GM19395 (cell line): ENCODE measurements around the gene RFFL.
A peak's percentile ranks its signal among the peaks of the same experiment; 100 is the strongest.
"Not testable (repeated sequence)": the region's sequence is repeated elsewhere in the genome, so short reads cannot be mapped to it uniquely, and the experiment has no call there.

Source experiments
- ATAC-seq: cut with Tn5 transposase; IDR thresholded peaks from one replicate; pipeline ENCODE4 v1.9.1; 2021; ENCODE audit warnings: mild to moderate bottlenecking, moderate library complexity; ENCODE audit not compliant: unreplicated experiment

Gene RFFL

DNA sequence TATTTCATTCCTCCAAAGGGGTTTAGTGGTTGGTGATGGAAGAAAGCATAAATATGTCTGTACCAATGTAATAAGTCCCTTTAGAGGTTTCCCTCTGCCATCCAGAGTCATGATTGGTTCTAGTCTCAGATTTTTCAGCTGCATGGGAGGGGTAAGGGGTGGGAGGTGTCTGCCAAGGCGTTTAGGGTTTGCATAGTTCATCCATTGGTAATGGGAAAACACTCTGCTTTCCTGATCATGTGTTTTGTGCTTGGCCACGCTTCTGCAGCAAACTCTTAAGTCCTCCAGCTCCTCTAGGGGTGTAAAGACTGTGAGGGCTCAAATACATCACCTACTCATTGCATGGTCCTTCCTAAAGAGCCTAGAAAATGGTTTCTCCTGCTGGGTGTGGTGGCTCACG lies 53.4 kb downstream of the RFFL start:
- no peak for ATAC-seq

- ATAC-seq, result no peak
Observed at GRCh38 chr17:35006961-35007360, 56.5 kb downstream of the RFFL start.

DNA sequence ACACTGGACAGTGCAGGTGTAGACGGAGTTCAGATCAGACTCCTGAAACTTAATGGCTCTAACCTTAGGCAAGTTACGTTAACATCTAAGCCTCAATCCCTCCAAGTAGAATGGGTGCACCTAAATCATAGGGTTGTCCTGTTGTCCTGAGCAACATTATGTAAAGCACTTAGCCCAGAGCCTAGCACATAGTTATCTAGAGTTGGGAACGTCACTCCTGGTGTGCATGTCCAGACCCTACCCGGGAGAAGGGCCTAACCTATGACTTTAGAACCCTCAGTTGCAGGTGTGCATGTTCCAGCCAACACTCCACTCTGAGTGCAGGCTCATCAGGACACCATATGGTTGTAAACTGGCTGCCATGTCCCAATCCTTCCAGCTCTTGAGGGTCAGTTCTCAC lies 57.2 kb downstream of the RFFL start:
- no peak for ATAC-seq

- ATAC-seq, result no peak
Observed at GRCh38 chr17:35003778-35004177, 59.7 kb downstream of the RFFL start.

- ATAC-seq, result no peak
Observed at GRCh38 chr17:35002876-35003551, 60.5 kb downstream of the RFFL start.

DNA sequence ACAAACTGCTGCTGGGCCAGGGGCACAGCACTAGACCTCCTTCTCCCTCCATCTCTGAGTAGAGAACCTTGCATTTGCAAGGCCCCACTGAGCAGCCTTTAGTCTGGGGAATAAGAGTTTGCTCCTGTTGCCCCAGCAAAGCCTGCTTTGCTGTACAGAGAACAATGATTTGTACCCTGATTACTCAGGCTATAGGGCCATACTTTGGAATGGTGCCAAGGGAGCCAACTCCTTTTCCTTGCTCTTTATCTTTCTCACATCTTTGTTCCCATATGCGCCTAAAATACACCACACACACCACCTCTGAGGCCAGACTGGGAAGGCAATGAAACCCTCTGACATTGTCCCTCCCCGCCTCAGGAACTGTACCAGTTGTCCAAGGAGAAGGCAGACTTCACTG lies 62.0 kb downstream of the RFFL start:
- no peak for ATAC-seq

DNA sequence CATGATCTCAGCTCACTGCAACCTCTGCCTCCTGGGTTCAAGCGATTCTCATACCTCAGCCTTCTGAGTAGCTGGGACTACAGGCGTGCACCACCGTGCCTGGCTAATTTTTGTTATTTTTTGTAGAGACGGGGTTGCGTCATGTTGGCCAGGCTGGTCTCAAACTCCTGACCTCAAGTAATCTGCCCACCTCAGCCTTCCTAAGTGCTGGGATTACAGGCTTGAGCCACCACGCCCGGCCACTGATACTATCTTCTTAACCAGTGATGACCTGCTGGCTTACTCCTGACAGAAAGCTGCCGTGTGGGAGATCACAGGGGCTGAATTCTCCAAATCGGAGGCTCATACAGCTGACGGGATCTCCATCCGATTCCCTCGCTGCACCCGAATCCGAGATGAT lies 62.5 kb downstream of the RFFL start:
- not testable (repeated sequence) for ATAC-seq

DNA sequence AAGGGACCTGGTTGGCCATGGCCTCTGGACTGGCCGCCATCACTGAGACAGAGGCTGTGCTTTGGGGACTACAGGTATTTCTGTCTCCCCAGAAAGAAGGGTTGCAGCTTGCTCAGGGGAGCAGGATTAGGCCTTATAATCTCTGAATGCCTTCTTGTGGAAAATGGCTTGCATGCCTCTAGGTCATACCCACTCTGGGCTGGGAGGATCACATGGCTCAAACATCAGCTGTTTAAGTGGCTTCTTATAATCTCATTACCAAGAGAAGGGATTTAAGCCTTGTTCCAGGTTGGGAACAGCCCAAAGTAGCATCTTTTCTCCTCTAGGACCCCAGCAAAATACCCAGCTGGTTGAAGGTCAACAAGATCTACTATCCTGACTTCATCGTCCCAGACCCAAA lies 64.1 kb downstream of the RFFL start:
- ATAC-seq, result no peak

GRCh38 chr17:34998205-34998604 lies 65.3 kb downstream of the RFFL start:
- ATAC-seq, result peak; percentile 49

GRCh38 chr17:34997355-34997862 lies 66.1 kb downstream of the RFFL start:
- no peak for ATAC-seq

DNA sequence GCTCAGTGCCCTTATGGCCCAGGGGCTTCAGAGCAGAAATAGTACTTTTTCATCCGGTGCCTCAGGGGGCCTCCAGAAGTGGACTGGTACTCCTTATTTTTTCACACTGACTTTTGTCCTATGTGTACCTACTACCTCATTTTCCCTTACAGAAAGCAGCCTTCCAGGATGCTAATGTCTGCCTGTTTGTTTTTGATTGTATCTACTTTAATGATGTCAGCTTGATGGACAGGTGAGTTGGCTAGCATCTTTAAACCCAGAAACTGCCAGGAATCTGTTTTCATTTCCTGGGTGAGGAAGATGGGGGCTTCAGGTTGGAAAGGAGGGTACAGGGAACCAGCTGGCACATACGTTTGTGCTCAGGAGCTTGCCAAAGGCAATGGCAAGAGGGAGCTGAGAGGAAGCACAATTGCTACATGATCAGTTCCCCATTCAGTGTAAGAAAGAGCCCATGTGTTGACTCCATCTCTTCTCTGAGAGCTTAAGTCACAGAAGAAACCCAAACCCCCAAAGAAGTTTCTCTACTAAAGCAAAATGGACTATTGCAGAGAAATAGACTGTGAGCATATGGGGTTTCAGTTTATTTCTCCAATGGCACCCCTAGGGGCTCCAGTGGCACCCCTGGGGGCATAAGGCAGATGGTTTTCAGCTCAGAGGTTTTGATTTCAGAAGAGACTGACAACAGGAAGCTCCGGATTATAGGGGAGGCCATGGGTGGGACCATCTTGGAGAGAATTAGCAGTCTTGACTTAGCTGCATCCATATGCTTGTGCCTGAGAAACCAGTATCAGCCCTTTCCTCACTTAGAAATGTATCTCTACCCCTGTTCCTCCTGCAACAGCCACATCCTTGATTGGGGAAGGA lies 66.9 kb downstream of the RFFL start:
- ATAC-seq, result no peak

- no peak for ATAC-seq
Observed at GRCh38 chr17:34993031-34993430, 70.5 kb downstream of the RFFL start.

- ATAC-seq, result no peak
Observed at GRCh38 chr17:34991606-34992005, 71.9 kb downstream of the RFFL start.

GRCh38 chr17:34990921-34991365 lies 72.6 kb downstream of the RFFL start:
- ATAC-seq, result no peak

GRCh38 chr17:34989473-34989872 lies 74.0 kb downstream of the RFFL start:
- no peak for ATAC-seq

DNA sequence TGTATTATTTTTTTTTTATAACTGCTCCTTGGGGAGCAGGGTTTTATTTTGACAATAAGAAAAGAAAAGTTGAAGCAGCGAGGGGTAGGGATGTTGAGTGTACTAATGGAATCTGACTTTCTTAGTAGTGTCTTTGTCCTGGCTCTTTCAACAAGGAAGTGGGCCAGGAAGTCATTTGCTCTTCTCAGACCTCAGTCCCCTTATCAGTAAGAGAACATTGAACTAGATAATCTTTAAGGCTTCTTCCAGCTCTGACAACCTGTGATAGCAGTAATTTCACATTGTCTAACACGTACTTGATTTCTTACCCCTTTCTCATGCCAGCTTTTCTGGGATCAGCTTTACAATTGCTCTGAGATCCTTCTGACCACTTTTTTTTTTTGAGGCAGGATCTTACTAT lies 74.9 kb downstream of the RFFL start:
- ATAC-seq, result no peak

GRCh38 chr17:34987232-34987631 lies 76.3 kb downstream of the RFFL start:
- no peak for ATAC-seq

- no peak for ATAC-seq
Observed at GRCh38 chr17:34981538-34982241, 81.8 kb downstream of the RFFL start.

- ATAC-seq, result peak; percentile 82
Observed at GRCh38 chr17:34980681-34981537, 82.6 kb downstream of the RFFL start.

DNA sequence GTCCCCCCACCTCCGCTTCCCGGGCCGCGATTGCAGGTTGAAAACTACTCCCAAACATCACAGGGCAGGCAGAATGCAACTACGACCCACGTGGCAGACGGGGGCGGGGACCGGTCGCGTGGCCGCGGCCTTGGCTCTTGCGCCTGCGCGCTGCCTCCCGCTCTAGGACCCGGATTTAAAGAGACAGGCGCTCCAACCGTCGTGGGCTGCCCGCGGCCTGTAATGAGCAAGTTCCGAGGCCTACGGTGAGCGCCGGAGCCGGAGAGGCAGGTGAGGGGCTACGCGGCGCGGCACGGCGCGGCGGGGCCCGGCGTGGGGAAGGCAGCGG lies 83.2 kb downstream of the RFFL start, which contains the start of gene LIG3:
LIG3 (plus strand) TSS at position 160 of the 328 bp plus-strand sequence. CDS start 2,494 bp downstream, outside the sequence.
- ATAC-seq, result peak; percentile 79
